ENCODE measurements around the gene FNDC1. TPM values are rescaled to one million over a fixed set of nuclear protein-coding genes. Genes with fewer than 3 reads are reported as not detected.
"Not testable (repeated sequence)": the region's sequence is repeated elsewhere in the genome, so short reads cannot be mapped to it uniquely, and the experiment has no call there.

The FNDC1 gene
- total RNA-seq (1 to 10 TPM in 1 of 2 donors, under 1 TPM in 1; 0.87 to 1.7 TPM), polyA plus RNA-seq (ENCODE audit: insufficient read depth, low read depth, low replicate concordance) (4.9 TPM)
- long read RNA-seq, donor 1, result 0 reads
- long read RNA-seq, donor 2, result 0 reads

DNA sequence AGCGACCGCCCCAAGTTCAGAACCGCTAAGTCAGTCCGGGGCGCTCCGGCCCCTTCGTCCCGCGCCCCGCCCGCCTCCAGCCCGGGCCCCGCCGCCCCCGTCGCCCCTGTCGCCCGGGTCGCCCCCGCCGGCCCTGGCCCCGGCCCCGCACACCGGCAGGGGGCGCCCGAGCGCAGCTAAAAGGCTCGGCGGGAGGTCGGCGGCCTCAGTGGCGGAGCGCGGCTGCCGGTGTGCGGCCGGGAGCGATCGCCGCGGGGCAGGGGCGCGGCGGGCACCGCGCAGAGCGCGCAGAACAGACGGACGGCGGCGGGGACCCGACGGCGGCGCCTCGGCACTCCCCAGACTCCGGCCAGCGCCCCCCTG is at the start of gene FNDC1:
Gene FNDC1 (plus strand): TSS at position 208 of the 363 bp plus-strand sequence. CDS start 197 bp downstream, outside the sequence.
- H3K9me3 ChIP-seq, result no peaks in the 10 kb centered on the region
- peak; percentile 49 for DNase-seq
- intact Hi-C loops (cut with DNase I; ENCODE audit: low total_unique reads), result no loop called here
- H3K4me1 ChIP-seq, result peaks cover 7% of the 10 kb centered on the region
- 0 to 1% methylated on average over 2 to 33 of the region's 59 CpGs for WGBS, 2 donors
- no peaks in the 10 kb centered on the region for H3K36me3 ChIP-seq (ENCODE audit: low read depth, missing control alignments)
- peak within 1 kb of the TSS; percentile 34 to 55 for H3K4me3 ChIP-seq
- no peak within 1 kb of the TSS for H3K27ac ChIP-seq
- no peaks in the 10 kb centered on the region for H3K27me3 ChIP-seq
- TF ChIP-seq, protein P1, sequence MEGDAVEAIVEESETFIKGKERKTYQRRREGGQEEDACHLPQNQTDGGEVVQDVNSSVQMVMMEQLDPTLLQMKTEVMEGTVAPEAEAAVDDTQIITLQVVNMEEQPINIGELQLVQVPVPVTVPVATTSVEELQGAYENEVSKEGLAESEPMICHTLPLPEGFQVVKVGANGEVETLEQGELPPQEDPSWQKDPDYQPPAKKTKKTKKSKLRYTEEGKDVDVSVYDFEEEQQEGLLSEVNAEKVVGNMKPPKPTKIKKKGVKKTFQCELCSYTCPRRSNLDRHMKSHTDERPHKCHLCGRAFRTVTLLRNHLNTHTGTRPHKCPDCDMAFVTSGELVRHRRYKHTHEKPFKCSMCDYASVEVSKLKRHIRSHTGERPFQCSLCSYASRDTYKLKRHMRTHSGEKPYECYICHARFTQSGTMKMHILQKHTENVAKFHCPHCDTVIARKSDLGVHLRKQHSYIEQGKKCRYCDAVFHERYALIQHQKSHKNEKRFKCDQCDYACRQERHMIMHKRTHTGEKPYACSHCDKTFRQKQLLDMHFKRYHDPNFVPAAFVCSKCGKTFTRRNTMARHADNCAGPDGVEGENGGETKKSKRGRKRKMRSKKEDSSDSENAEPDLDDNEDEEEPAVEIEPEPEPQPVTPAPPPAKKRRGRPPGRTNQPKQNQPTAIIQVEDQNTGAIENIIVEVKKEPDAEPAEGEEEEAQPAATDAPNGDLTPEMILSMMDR (IDR thresholded peaks at IDR 0.05), result no peak
- no peak for TF ChIP-seq POLR2A (IDR thresholded peaks at IDR 0.05)

DNA sequence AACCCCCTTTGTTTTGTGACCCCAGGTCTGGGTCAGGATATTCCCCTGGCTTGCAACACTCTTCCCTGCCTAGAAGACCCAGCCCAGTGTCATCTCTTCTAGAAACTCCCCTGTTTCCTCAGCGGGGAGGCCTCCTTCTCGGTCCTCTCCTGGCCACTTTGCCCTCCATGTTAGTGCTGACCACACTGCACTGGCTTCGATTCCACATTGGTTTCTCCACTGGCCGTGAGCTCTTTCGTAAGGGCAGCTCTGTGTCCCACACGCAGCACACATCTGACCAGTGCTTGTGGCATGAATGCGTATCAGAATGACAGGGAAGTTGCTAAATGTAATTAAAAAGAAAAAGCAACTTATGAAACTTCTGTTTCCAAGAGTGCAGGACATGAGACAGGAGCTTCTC is 49.4 kb upstream of the FNDC1 start:
- no peak for TF ChIP-seq POLR2A (IDR thresholded peaks at IDR 0.05)
- TF ChIP-seq, protein P1 (IDR thresholded peaks at IDR 0.05), result no peak
- Histone ChIP-seq H3K4me1 (peaks cover 20% of the 10 kb centered on the region), H3K36me3 (ENCODE audit: low read depth, missing control alignments) (no peaks in the 10 kb centered on the region), H3K27ac (peak overlapping the region; percentile 23 to 47), H3K27me3 (no peaks in the 10 kb centered on the region), H3K9me3 (no peaks in the 10 kb centered on the region), H3K4me3 (no peak overlapping the region)
- no peak for DNase-seq
- 87 to 94% methylated on average over 7 of the region's 7 CpGs for WGBS, 2 donors
- intact Hi-C loops (cut with DNase I; ENCODE audit: low total_unique reads), result no loop called here

- peaks cover 26% of the 10 kb centered on the region for H3K4me1 ChIP-seq
- H3K27ac ChIP-seq, result no peak overlapping the region
- WGBS, 2 donors, result 88 to 93% methylated on average over 5 of the region's 5 CpGs
- TF ChIP-seq, protein P1 (IDR thresholded peaks at IDR 0.05), result no peak
- no peak for TF ChIP-seq POLR2A (IDR thresholded peaks at IDR 0.05)
- DNase-seq, result no peak
- H3K36me3 ChIP-seq (ENCODE audit: low read depth, missing control alignments), result no peaks in the 10 kb centered on the region
- intact Hi-C loops (cut with DNase I; ENCODE audit: low total_unique reads), result no loop called here
- H3K4me3 ChIP-seq, result no peak overlapping the region
- H3K9me3 ChIP-seq, result no peaks in the 10 kb centered on the region
- H3K27me3 ChIP-seq, result no peaks in the 10 kb centered on the region
Measured at GRCh38 chr6:159121486-159121885, 47.7 kb upstream of the FNDC1 start.

- Histone ChIP-seq H3K36me3 (ENCODE audit: low read depth, missing control alignments) (no peaks in the 10 kb centered on the region), H3K27ac (no peak overlapping the region), H3K27me3 (no peaks in the 10 kb centered on the region), H3K4me1 (peaks cover 26% of the 10 kb centered on the region), H3K9me3 (no peaks in the 10 kb centered on the region), H3K4me3 (no peak overlapping the region)
- whole genome bisulfite sequencing, 2 donors, result 71 to 80% methylated on average over 4 of the region's 4 CpGs
- no peak for DNase-seq
- TF ChIP-seq, protein P1 (IDR thresholded peaks at IDR 0.05), result no peak
- no peak for TF ChIP-seq POLR2A (IDR thresholded peaks at IDR 0.05)
- intact Hi-C loops (cut with DNase I; ENCODE audit: low total_unique reads), result no loop called here
Measured at GRCh38 chr6:159122453-159122852, 46.7 kb upstream of the FNDC1 start.

- DNase-seq; H3K9me3 ChIP-seq; intact Hi-C loops (cut with DNase I; ENCODE audit: low total_unique reads); H3K4me3 ChIP-seq; H3K36me3 ChIP-seq (ENCODE audit: low read depth, missing control alignments); H3K27me3 ChIP-seq; H3K27ac ChIP-seq: not testable (repeated sequence)
- 91% methylated on average over 2 of the region's 2 CpGs for WGBS, 2 donors
- peaks cover 18% of the 10 kb centered on the region for H3K4me1 ChIP-seq
Measured at GRCh38 chr6:159123831-159124230, 45.4 kb upstream of the FNDC1 start.
